H9 (cell line): ENCODE results near the gene NAGPA. TPM values are rescaled to one million over a fixed set of nuclear protein-coding genes. Genes with fewer than 3 reads are reported as not detected.

Source experiments
- DNase-seq: peaks from one replicate; pipeline ENCODE4 v3.0.0-alpha.2; 2017
- H2AFZ ChIP-seq: one replicate; pipeline ENCODE4 v1.6.1; 2013; ENCODE audit warnings: mild to moderate bottlenecking, low read length, control low read depth, moderate library complexity
- H2AK5ac ChIP-seq: 2 replicates; pipeline ENCODE4 v1.6.1; 2013; ENCODE audit warnings: low read length, control low read depth, mixed read lengths; ENCODE audit not compliant: insufficient read length
- H2BK120ac ChIP-seq: one replicate; pipeline ENCODE4 v1.6.1; 2013; ENCODE audit warnings: low read depth, mild to moderate bottlenecking, low read length, control low read depth, inconsistent platforms; ENCODE audit not compliant: poor library complexity, severe bottlenecking
- H2BK12ac ChIP-seq: 2 replicates; pipeline ENCODE4 v1.6.1; 2013; ENCODE audit warnings: low read length, control low read depth, mixed read lengths, low read depth; ENCODE audit not compliant: insufficient read length
- H2BK15ac ChIP-seq: 2 replicates; pipeline ENCODE4 v1.6.1; 2013; ENCODE audit warnings: low read depth, low read length, control low read depth
- H2BK20ac ChIP-seq: one replicate; pipeline ENCODE4 v1.6.1; 2013; ENCODE audit warnings: low read depth, mild to moderate bottlenecking, low read length, control low read depth, inconsistent platforms; ENCODE audit not compliant: poor library complexity, severe bottlenecking
- H2BK5ac ChIP-seq: 2 replicates; pipeline ENCODE4 v1.6.1; 2013; ENCODE audit warnings: low read length, control low read depth, mixed read lengths; ENCODE audit not compliant: insufficient read length
- H3K14ac ChIP-seq: 2 replicates; pipeline ENCODE4 v1.6.1; 2013; ENCODE audit warnings: low read length, control low read depth; ENCODE audit not compliant: insufficient read depth
- H3K18ac ChIP-seq: 2 replicates; pipeline ENCODE4 v1.6.1; 2013; ENCODE audit warnings: low read depth, mild to moderate bottlenecking, mixed read lengths, low read length, control low read depth; ENCODE audit not compliant: insufficient read length
- H3K23ac ChIP-seq: 2 replicates; pipeline ENCODE4 v1.6.1; 2013; ENCODE audit warnings: low read length, control low read depth, mixed read lengths, low read depth; ENCODE audit not compliant: insufficient read length
- H3K23me2 ChIP-seq: 2 replicates; pipeline ENCODE4 v1.6.1; 2013; ENCODE audit warnings: low read depth, mild to moderate bottlenecking, mixed read lengths, low read length, control low read depth; ENCODE audit not compliant: insufficient read length, poor library complexity, severe bottlenecking
- H3K27ac ChIP-seq: 2 replicates; pipeline ENCODE4 v1.5.1; 2013; ENCODE audit warnings: low read length, control low read depth, mixed read lengths, low read depth; ENCODE audit not compliant: insufficient read length
- H3K27me3 ChIP-seq: 2 replicates; pipeline ENCODE4 v1.6.1; 2013; ENCODE audit warnings: low read length, control low read depth, inconsistent platforms; ENCODE audit not compliant: insufficient read depth
- H3K4ac ChIP-seq: 2 replicates; pipeline ENCODE4 v1.6.1; 2013; ENCODE audit warnings: low read depth, mild to moderate bottlenecking, control low read depth, inconsistent platforms, low read length, moderate library complexity
- H3K4me1 ChIP-seq: 2 replicates; pipeline ENCODE4 v1.6.1; 2013; ENCODE audit warnings: low read length, control low read depth, inconsistent platforms; ENCODE audit not compliant: insufficient read depth
- H3K4me2 ChIP-seq: 2 replicates; pipeline ENCODE4 v1.6.1; 2013; ENCODE audit warnings: low read length, control low read depth, mixed read lengths; ENCODE audit not compliant: insufficient read length, insufficient read depth
- H3K56ac ChIP-seq: 2 replicates; pipeline ENCODE4 v1.6.1; 2013; ENCODE audit warnings: low read depth, mild to moderate bottlenecking, mixed read lengths, low read length, control low read depth; ENCODE audit not compliant: insufficient read length
- H3K79me1 ChIP-seq: 2 replicates; pipeline ENCODE4 v1.6.1; 2013; ENCODE audit warnings: low read depth, mild to moderate bottlenecking, moderate library complexity, low read length, control low read depth, inconsistent platforms; ENCODE audit not compliant: insufficient read depth, poor library complexity, severe bottlenecking
- H3K79me2 ChIP-seq: 2 replicates; pipeline ENCODE4 v1.6.1; 2013; ENCODE audit warnings: low read length, control low read depth, inconsistent platforms; ENCODE audit not compliant: insufficient read depth
- H3K9ac ChIP-seq: 2 replicates; pipeline ENCODE4 v1.6.1; 2013; ENCODE audit warnings: low read length, control low read depth, mixed read lengths; ENCODE audit not compliant: insufficient read length; ENCODE audit errors: extremely low read depth
- H3K9me3 ChIP-seq: one replicate; pipeline ENCODE4 v1.6.1; 2013; ENCODE audit warnings: low read depth, low read length, inconsistent platforms; ENCODE audit not compliant: control insufficient read depth
- H3T11ph ChIP-seq: one replicate; pipeline ENCODE4 v1.6.1; 2013; ENCODE audit warnings: mild to moderate bottlenecking, low read length, control low read depth, inconsistent platforms
- H4K20me1 ChIP-seq: one replicate; pipeline ENCODE4 v1.6.1; 2013; ENCODE audit not compliant: control insufficient read depth, insufficient read length, insufficient read depth
- H4K5ac ChIP-seq: 2 replicates; pipeline ENCODE4 v1.6.1; 2013; ENCODE audit warnings: low read depth, mild to moderate bottlenecking, mixed read lengths, low read length, control low read depth; ENCODE audit not compliant: insufficient read length
- H4K8ac ChIP-seq: replicated peaks from 2 replicates; pipeline ENCODE4 v1.6.1; 2013; ENCODE audit warnings: low read length, control low read depth, mixed read lengths, low read depth; ENCODE audit not compliant: insufficient read length
- H4K91ac ChIP-seq: 2 replicates; pipeline ENCODE4 v1.6.1; 2013; ENCODE audit warnings: low read depth, mild to moderate bottlenecking, moderate library complexity, mixed read lengths, low read length, control low read depth; ENCODE audit not compliant: insufficient read length
- H3K27ac Mint-ChIP-seq, 3 experiments: 2 replicates in 2 of 3; 3 replicates in 1 of 3; pipeline ENCODE4 v1.8.0; 2020 to 2021; ENCODE audit warnings: mixed read lengths in 3 of 3, mild to moderate bottlenecking in 1 of 3, moderate library complexity in 1 of 3
- H3K27me3 Mint-ChIP-seq: 2 replicates; pipeline ENCODE4 v1.8.0; 2021; ENCODE audit warnings: low read depth, mild to moderate bottlenecking, moderate library complexity, mixed read lengths
- H3K36me3 Mint-ChIP-seq, 3 experiments: 2 replicates in 2 of 3; 3 replicates in 1 of 3; pipeline ENCODE4 v1.8.0; 2020 to 2021; ENCODE audit warnings: low read depth in 3 of 3, mixed read lengths in 3 of 3; ENCODE audit not compliant: insufficient read depth in 1 of 3
- H3K4me1 Mint-ChIP-seq, 2 experiments: 2 replicates each; pipeline ENCODE4 v1.8.0; 2020; ENCODE audit warnings: mixed read lengths in 2 of 2
- H3K4me3 Mint-ChIP-seq, 2 experiments: 2 replicates in 1 of 2; 3 replicates in 1 of 2; pipeline ENCODE4 v1.8.0; 2020 to 2021; ENCODE audit warnings: mild to moderate bottlenecking in 2 of 2, mixed read lengths in 2 of 2, moderate library complexity in 1 of 2
- H3K9me3 Mint-ChIP-seq, 2 experiments: 2 replicates in 1 of 2; 3 replicates in 1 of 2; pipeline ENCODE4 v1.8.0; 2020; ENCODE audit warnings: mild to moderate bottlenecking in 2 of 2, mixed read lengths in 2 of 2, moderate library complexity in 1 of 2
- WGBS: extraction: QIAGEN DNeasy Blood & Tissue Kit; methylation state at CpG from one replicate; pipeline ENCODE4 v1.1.7; 2013; ENCODE audit warnings: missing lambda C conversion rate, low lambda C conversion rate, mixed read lengths; ENCODE audit not compliant: insufficient read length; ENCODE audit errors: extremely low coverage; 5-methylcytosine and 5-hydroxymethylcytosine counted together
- total RNA-seq: library from RNA; stranded (reverse); gene quantifications from 2 replicates; pipeline ENCODE4 v1.2.1, GENCODE V29; 2021
- TF ChIP-seq, protein P1 (sequence below): fragments of 200-600 bp; sonication (generic); conservative IDR thresholded peaks from 3 replicates; pipeline ENCODE4 v1.8.0; 2021; ENCODE audit warnings: antibody characterized with exemption, mild to moderate bottlenecking

NAGPA gene
- total RNA-seq, 1 experiment from 2014 or later: 12.1 TPM

DNA sequence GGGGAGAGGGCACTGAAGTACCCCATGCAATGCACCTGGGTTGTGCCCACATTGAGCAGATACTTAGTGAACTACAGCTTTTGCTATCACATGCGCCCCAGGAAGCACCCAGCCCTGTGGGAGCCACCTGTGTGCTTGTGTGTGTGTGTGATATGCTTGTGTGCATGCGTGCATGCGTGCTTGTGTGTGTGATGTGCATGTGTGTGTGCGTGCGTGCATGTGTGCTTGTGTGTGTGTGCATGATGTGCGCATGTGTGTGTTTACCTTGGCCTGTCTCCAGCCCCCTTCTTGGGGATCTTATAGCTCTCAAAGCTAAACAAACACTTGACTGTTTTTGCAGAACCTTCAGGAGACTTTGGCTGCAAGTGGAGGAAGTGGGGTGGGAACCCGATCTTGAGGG lies 31.2 kb upstream of the NAGPA start:
- TF ChIP-seq, protein P1, sequence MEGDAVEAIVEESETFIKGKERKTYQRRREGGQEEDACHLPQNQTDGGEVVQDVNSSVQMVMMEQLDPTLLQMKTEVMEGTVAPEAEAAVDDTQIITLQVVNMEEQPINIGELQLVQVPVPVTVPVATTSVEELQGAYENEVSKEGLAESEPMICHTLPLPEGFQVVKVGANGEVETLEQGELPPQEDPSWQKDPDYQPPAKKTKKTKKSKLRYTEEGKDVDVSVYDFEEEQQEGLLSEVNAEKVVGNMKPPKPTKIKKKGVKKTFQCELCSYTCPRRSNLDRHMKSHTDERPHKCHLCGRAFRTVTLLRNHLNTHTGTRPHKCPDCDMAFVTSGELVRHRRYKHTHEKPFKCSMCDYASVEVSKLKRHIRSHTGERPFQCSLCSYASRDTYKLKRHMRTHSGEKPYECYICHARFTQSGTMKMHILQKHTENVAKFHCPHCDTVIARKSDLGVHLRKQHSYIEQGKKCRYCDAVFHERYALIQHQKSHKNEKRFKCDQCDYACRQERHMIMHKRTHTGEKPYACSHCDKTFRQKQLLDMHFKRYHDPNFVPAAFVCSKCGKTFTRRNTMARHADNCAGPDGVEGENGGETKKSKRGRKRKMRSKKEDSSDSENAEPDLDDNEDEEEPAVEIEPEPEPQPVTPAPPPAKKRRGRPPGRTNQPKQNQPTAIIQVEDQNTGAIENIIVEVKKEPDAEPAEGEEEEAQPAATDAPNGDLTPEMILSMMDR: no peak
- no peak for DNase-seq
- no peak overlapping the region for H3K27ac ChIP-seq

More for the DNA sequence above, 31.2 kb upstream of the NAGPA start:
- no peaks in the 10 kb centered on the region for H3K23me2 ChIP-seq
- H3K9me3 ChIP-seq: no peaks in the 10 kb centered on the region
- H2BK15ac ChIP-seq: no peak overlapping the region
- no peaks in the 10 kb centered on the region for H4K20me1 ChIP-seq
- no peaks in the 10 kb centered on the region for H3K79me2 ChIP-seq
- H3K4me2 ChIP-seq: no peak overlapping the region
- H2AFZ ChIP-seq: no peak overlapping the region
- Mint-ChIP-seq H3K9me3 (no peaks in the 10 kb centered on the region; a peak in 2 of 5 replicates), H3K36me3 (no peaks in the 10 kb centered on the region), H3K4me3 (no peak overlapping the region), H3K4me1 (peaks cover 21 to 23% of the 10 kb centered on the region in 2 experiments), H3K27me3 (no peaks in the 10 kb centered on the region; the same call in 1 of the 2 replicates), H3K27ac (peak overlapping the region in 1 of 3 experiments; percentile 31; a peak in 1 of 7 replicates)
- no CpG with 5 or more reads among the region's 7 CpGs for WGBS
- no peak overlapping the region for H3K56ac ChIP-seq
- H3K79me1 ChIP-seq: no peaks in the 10 kb centered on the region
- H2BK20ac ChIP-seq: no peak overlapping the region
- no peak overlapping the region for H4K91ac ChIP-seq
- no peak overlapping the region for H3T11ph ChIP-seq
- H3K18ac ChIP-seq: no peak overlapping the region
- H3K14ac ChIP-seq: no peak overlapping the region
- H2BK120ac ChIP-seq: no peak overlapping the region
- no peak overlapping the region for H3K23ac ChIP-seq
- H2BK12ac ChIP-seq: no peak overlapping the region
- no peak overlapping the region for H2AK5ac ChIP-seq
- no peak overlapping the region for H3K9ac ChIP-seq
- no peak overlapping the region for H4K8ac ChIP-seq
- H3K4me1 ChIP-seq: no peaks in the 10 kb centered on the region
- H4K5ac ChIP-seq: no peak overlapping the region
- no peak overlapping the region for H2BK5ac ChIP-seq
- no peak overlapping the region for H3K4ac ChIP-seq
- H3K27me3 ChIP-seq: no peaks in the 10 kb centered on the region
